ENCODE data around the gene MSN.

- TF ChIP-seq, protein P1, sequence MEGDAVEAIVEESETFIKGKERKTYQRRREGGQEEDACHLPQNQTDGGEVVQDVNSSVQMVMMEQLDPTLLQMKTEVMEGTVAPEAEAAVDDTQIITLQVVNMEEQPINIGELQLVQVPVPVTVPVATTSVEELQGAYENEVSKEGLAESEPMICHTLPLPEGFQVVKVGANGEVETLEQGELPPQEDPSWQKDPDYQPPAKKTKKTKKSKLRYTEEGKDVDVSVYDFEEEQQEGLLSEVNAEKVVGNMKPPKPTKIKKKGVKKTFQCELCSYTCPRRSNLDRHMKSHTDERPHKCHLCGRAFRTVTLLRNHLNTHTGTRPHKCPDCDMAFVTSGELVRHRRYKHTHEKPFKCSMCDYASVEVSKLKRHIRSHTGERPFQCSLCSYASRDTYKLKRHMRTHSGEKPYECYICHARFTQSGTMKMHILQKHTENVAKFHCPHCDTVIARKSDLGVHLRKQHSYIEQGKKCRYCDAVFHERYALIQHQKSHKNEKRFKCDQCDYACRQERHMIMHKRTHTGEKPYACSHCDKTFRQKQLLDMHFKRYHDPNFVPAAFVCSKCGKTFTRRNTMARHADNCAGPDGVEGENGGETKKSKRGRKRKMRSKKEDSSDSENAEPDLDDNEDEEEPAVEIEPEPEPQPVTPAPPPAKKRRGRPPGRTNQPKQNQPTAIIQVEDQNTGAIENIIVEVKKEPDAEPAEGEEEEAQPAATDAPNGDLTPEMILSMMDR (IDR thresholded peaks at IDR 0.05; ENCODE audit: low read length) = no peak
- no peak for TF ChIP-seq EZH2 (IDR thresholded peaks at IDR 0.05; ENCODE audit: borderline replicate concordance, low read length)
These were observed 24.5 kb upstream of the MSN start for GRCh38 chrX:65642914-65643491.

Data from OCI-LY1 (cell line).